Activated gamma-delta T cell treated with Interleukin-2 at 50 U/mL for 16 hours (primary cell): ENCODE measurements around the gene CYGB.
"Not testable (repeated sequence)": the region's sequence is repeated elsewhere in the genome, so short reads cannot be mapped to it uniquely, and the experiment has no call there.

Experiments used
- DNase-seq: peaks from one replicate; pipeline ENCODE4 v3.0.0-alpha.2; 2020

The CYGB gene

GRCh38 chr17:76535788-76536510, 1.6 kb downstream of the CYGB start:
- DNase-seq, result no peak

GRCh38 chr17:76534831-76535732, 2.4 kb downstream of the CYGB start:
- DNase-seq, result no peak

- not testable (repeated sequence) for DNase-seq
These were observed 3.7 kb downstream of the CYGB start for GRCh38 chr17:76533640-76534359.

GRCh38 chr17:76532072-76532651, 5.3 kb downstream of the CYGB start:
- no peak for DNase-seq

GRCh38 chr17:76531486-76532038, 5.9 kb downstream of the CYGB start:
- DNase-seq, result no peak

- no peak for DNase-seq
These were observed 6.6 kb downstream of the CYGB start for GRCh38 chr17:76530811-76531485.

GRCh38 chr17:76530095-76530723, 7.3 kb downstream of the CYGB start:
- no peak for DNase-seq

GRCh38 chr17:76529224-76530094, 8.1 kb downstream of the CYGB start:
- no peak for DNase-seq

- no peak for DNase-seq
These were observed 8.8 kb downstream of the CYGB start for GRCh38 chr17:76528528-76529223.

GRCh38 chr17:76528156-76528527, 9.4 kb downstream of the CYGB start:
- no peak for DNase-seq

GRCh38 chr17:76527430-76528111, 9.9 kb downstream of the CYGB start:
- peak; percentile 63 for DNase-seq

GRCh38 chr17:76527016-76527415, 10.5 kb downstream of the CYGB start:
- DNase-seq, result not testable (repeated sequence)

- not testable (repeated sequence) for DNase-seq
These were observed 12.0 kb downstream of the CYGB start for GRCh38 chr17:76525513-76525833.

GRCh38 chr17:76524598-76525512, 12.7 kb downstream of the CYGB start:
- DNase-seq, result no peak

- peak; percentile 81 for DNase-seq
These were observed 14.1 kb downstream of the CYGB start for GRCh38 chr17:76523084-76524037.

GRCh38 chr17:76521683-76522082, 15.8 kb downstream of the CYGB start:
- not testable (repeated sequence) for DNase-seq

- DNase-seq, result no peak
These were observed 16.2 kb downstream of the CYGB start for GRCh38 chr17:76521262-76521661.
